Jurkat, Clone E6-1 (cell line): ENCODE data around the gene DDX1.

Experiments used
- DNase-seq: peaks from one replicate; pipeline ENCODE4 v3.0.0-alpha.2; 2011; ENCODE audit warnings: low read depth, low spot score
- H3K4me3 ChIP-seq: 2 replicates; pipeline ENCODE4 v1.5.1; 2011; ENCODE audit warnings: mild to moderate bottlenecking, low read length, control low read depth, moderate library complexity

DDX1 gene

GRCh38 chr2:15624903-15625302 is 33.2 kb downstream of the DDX1 start:
- no peak for DNase-seq

DNA sequence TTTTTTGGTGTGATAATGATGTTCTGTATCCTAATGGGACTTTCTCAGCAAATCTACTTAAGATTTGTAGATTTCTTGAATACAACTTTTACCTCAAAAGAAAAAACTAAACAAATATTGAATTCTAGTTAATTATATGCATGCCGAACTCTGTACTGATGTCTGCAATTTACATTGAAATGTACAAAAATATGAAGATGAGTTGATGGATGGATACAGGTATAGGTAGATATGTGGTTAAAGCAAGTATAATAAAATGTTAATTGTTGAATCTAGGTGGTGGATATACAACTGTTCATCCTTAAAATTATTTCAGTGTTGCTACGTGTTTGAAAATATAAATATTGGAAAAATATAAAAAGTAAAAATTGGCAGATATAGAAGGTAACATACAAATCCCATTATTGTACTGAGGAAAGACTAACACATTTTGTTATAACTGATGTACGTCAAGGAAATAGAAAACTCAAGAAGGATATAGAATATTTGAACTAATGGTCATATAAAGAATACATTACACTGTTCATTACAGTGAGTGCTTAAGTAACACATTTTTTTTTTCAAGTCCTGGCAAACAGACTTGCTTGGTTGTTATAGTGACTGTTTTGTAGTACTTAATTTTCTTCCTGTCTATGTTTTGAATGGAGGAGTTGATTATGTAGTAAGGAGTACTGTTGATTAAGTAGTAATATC is 33.8 kb downstream of the DDX1 start:
- DNase-seq = no peak
- H3K4me3 ChIP-seq = no peak overlapping the region

More at GRCh38 chr2:15624903-15625302, 33.2 kb downstream of the DDX1 start:
- H3K4me3 ChIP-seq = no peak overlapping the region

GRCh38 chr2:15626126-15626525 is 34.5 kb downstream of the DDX1 start:
- no peak for DNase-seq
- no peak overlapping the region for H3K4me3 ChIP-seq

DNA sequence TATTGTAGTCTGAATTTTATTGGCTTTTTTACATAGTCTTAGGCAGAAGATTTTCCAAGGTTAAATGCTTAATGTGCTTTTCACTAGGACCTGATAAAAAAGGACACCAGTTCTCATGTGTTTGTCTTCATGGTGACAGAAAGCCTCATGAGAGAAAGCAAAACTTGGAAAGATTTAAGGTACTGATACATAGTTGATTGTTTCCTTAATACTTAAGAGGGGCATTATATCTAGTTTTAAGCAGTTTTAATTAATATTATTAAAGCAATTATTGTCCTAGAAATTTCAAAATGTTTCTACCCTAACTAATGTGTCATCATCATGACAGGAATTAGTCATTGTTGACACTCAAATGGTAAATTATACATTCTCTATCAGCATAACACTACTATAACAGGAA is 35.3 kb downstream of the DDX1 start:
- DNase-seq = no peak
- no peak overlapping the region for H3K4me3 ChIP-seq

DNA sequence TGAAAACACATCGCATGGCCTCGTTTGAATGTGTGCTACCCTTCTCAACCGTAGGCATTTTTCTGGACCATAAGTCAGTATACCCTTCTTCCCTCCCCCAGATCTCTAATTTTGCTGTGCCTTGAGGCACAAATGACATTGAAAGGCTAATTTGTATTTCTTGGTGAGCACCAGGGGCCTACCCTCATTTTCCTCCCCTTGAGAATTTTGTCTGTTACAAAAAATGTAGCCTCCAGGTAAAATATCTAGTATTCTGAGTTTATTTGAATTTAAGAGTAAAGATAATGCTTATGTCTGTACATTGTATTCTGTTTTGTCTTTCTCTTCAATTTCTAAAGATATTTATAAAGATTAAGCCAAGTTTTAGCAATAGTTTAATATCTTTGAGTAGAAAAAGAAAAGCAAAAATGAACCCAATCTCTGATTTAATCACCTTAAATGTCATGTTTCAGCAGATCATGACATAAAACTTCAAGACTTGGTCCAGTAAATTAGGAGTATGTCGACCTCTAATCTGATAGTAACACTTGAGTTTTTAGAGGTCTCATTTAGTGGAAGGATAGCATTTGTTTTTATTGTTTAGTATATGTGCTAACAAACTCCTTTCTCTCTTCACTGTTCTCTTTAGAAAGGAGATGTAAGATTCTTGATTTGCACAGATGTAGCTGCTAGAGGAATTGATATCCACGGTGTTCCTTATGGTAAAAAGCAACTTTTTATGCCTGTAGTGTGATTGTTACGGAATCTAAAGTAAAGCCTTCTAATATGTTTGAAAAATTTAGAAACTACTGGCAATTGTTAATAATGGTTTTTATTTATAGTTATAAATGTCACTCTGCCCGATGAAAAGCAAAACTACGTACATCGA is 36.4 kb downstream of the DDX1 start:
- DNase-seq = no peak
- no peak overlapping the region for H3K4me3 ChIP-seq

DNA sequence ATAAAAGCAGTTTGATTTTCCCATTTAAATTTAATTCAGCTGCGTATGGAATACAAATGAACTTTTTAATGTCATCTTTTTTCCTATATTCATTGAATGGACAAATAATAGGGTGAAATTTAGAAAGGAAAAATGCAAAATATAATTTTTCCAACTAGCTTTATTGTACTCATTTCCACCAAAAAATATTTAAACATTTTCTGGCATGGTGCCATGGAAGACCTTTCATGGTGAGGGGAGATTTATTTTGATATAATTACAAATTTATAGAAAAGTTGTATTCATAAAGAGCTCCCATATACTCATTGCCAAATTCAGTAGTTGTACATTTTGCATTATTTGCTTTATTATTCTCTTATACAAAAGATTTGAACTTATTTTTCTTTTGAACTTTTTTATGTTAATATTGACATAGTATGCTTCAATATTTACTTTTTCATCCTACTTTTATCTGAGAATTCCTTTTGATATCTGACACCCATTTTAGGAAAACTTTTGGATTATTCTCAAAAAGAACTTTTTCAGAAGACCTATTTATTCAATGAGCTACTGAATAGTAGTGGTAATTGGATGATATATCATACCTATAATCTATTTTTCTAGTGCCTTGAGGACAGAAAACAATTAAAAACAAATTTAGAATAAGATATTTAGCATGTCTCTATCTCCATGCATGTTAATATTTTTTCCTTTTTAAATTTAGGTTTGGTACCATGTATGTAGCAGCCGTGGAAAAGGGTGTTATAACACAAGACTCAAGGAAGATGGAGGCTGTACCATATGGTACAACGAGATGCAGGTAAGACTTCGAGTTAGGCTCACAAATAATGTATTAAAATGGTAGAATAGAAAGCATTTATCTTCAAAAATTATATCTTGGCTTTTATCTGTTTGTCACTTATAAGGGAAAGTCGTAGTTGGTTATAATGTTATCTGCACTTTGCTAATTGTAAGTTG is 37.5 kb downstream of the DDX1 start:
- H3K4me3 ChIP-seq = no peak overlapping the region
- DNase-seq = no peak

DNA sequence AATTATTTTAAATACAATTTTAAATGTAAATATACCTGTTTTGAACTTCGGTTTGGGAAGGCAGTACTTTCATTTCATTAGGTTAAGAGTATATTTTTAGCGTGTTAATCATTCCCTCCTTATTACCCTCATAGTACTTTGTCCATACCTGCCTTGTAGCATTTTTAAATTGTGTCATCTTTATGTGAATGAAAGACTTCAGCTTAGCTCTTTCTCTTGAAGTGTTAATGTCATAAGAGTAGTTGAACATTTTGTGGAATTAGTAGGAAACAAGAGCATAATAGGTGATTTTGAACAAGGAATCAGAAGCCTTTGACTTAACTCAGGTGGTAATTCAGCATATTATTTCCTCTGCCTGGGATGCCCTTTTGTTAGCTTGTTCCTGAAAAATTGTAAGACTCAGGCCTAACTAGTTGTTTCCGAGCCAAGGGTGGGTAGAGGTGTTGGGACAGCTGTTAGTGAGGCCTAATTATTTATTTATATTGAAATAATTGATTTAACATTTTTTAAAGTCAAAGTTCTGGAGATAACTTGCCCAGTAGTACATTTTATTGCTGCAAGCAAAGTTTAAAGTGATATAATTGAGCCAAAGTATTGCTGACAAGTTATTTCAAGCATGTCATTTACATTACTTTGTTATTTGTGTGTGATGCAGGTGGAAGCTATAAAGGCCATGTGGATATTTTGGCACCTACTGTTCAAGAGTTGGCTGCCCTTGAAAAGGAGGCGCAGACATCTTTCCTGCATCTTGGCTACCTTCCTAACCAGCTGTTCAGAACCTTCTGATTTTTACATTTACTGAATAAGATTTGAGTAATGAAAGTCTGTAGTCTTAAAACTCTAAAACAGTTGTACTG is 38.7 kb downstream of the DDX1 start:
- no peak overlapping the region for H3K4me3 ChIP-seq
- DNase-seq = no peak

DNA sequence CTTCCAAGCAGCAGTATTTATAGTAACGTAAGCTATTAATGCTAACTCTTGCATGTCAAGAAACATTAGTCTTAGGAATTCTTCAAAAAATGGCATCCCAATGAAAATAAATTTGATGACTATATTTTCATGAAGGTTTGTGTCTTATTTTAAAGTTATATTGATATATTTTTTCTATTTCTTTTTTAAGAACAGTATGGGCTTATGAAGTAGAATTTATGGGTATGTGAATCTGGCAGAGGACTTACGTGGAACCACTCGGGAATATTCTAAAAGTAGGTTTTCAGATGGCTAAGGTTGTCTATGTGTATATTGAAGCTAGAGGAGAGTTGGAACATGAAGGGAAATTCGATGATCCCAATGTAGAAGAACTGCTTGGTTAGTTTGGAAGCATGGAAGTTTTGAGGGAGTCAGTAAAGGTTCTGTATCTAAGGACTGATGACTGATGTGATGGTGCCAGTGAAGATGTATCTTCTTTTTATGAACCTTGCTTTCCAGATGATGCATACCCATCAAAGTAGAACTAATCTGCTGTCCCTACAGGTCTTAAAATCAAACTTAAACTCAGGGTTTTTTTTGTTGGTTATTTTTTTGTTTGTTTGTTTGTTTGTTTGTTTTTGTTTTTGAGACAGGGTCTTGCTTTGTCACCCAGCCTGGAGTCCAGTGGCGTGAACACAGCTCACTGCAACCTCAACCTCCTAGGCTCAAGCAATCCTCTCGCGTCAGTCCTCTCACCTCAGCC is 39.5 kb downstream of the DDX1 start:
- H3K4me3 ChIP-seq = no peak overlapping the region
- DNase-seq = no peak

GRCh38 chr2:15631883-15632282 is 40.2 kb downstream of the DDX1 start:
- no peak overlapping the region for H3K4me3 ChIP-seq
- DNase-seq = no peak

GRCh38 chr2:15633043-15633970 is 41.6 kb downstream of the DDX1 start:
- no peak overlapping the region for H3K4me3 ChIP-seq
- DNase-seq = no peak

- H3K4me3 ChIP-seq = no peak overlapping the region
- no peak for DNase-seq
Observed at GRCh38 chr2:15633971-15634346, 42.3 kb downstream of the DDX1 start.

- no peak for DNase-seq
Observed at GRCh38 chr2:15634846-15635490, 43.3 kb downstream of the DDX1 start.

DNA sequence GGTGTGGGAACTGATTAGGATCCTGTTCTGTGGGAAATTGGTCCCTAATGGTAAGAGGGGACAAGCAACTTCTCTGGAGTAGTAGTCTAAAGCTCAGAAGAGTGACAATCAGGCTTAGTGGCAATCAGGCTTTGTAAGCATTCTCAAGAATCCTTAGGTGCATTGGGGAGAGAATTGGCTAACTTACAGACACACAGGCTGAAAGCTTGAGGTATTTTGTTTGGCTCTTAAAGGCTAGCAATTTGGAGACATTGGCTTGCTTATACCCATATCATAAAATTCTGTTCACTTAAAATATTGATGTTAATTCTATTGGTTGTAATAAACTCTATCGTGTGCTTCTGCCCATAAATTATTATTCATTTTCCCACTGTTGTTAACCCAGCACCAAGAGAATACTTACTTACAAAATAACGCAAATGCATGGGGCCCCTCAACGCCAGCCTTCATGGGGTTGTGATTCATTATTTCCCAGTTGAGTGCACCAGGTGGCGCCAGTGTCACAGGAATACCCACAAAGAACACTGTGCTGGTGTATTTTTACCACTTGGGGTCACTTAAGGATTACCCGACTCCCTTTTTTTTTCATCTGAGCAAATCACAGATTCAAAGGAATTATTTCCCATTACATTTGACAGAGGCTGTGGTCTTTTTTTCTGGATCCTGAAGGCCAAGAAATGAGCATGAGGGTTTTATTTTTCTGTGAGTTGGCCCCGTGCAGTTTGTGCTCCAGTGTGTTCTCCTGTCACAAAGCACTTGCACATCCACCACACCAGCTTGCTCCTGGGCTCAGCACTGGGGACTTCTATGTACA is 45.5 kb downstream of the DDX1 start:
- H3K4me3 ChIP-seq = no peak overlapping the region
- peak; percentile 62 for DNase-seq

More at GRCh38 chr2:15634846-15635490, 43.3 kb downstream of the DDX1 start:
- no peak overlapping the region for H3K4me3 ChIP-seq

DNA sequence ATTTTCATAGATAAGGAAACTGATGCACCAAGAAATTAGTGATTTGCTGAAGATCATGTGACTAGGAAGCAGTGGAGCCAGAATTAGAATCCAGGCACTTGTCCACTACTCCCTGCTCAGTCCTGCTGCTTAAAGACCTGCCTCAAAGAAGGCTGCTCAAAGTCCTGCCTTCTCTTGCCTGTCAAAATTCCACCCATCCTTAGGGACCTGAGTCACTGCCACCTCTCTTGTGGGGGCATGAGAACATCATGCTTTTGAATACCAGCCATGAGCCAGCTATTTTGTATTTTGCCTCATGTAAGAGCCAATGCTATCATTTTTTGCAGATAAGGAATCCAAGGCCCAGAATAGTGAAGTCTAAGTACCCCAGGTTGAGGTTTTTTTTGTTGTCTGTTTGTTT is 47.1 kb downstream of the DDX1 start:
- DNase-seq = no peak

DNA sequence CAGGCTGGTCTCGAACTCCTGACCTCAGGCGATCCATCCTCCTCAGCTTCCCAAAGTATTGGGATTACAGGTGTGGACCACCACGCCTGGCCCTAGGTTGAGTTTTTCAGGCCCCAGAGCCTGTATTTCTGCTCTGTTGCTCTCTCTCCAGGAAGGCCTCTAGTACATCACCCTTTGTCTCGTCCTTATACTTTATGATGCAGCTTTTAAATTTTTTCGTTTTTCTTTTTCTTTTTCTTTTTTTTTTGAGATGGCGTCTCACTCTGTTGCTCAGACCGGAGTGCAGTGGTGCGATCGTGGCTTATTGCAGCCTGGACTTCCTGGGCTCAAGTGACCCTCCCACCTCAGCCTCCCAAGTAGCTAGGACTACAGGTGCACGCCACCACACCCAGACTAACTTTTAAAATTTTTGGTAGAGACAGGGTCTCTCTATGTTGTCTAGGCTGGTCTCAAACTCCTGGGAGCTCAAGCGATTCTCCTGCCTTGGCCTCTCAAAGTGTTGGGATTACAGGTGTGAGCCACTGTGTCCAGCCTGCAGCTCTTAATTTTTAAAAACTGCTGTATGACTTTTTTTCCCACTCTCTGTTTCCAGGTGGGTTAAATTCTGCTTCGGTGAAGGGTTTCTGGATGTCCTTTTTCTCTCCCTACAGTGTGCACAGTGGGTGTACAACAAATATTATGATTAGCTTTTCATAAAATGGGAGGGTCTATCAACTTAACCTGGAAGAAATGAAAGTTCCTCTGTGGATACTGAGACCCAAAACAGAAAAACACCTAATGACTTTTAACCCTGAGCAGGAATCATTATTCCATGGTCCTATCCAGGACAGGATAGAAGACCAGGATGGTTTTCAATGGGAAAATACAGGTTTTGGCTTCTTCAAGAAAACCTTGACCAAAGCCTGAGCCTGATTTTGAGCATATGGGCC is 47.9 kb downstream of the DDX1 start:
- no peak for DNase-seq
- H3K4me3 ChIP-seq = no peak overlapping the region

More for the DNA sequence above, 47.1 kb downstream of the DDX1 start:
- no peak overlapping the region for H3K4me3 ChIP-seq
